ENCODE data around the gene EFEMP2. TPM values are rescaled to one million over a fixed set of nuclear protein-coding genes. Genes with fewer than 3 reads are reported as not detected.

Gene EFEMP2
- total RNA-seq, 5 donors from 2014 or later (not counting 1 experiment from before 2014, with no cell fraction given) = 7.0 to 14.1 (median 10.2) TPM

DNA sequence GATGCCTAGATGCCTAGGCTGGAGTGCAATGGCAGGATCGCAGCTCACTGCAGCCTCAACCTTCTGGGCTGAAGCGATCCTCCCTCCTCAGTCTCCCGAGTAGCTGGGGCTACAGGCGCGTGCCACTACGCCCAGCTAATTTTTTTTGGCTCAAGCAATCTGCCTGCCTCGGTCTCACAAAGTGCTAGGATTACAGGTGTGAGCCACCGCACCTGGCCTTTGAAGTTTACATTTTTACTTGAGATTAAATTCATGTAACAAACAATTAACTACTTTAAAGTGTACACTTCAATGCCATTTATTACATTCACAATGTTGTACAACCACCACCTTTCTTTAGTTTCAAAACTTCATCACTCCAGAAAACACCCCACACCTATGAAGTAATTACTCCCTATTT, 31.1 kb upstream of the EFEMP2 start:
- no peaks in the 10 kb centered on the region for H3K9me3 Mint-ChIP-seq
- peaks cover 0 to 42% of the 10 kb centered on the region in 2 experiments for H3K27me3 ChIP-seq (replicated peaks in 1 of 2; ENCODE audit: control insufficient read depth in 2 of 2, extremely low read depth in 1 of 2, insufficient read depth in 2 of 2, low read length in 1 of 2)
- H3K4me1 ChIP-seq (ENCODE audit: control insufficient read depth in 1 of 2, extremely low read depth in 1 of 2, insufficient read depth in 2 of 2, low read length in 2 of 2) = peaks cover 7 to 27% of the 10 kb centered on the region in 2 experiments
- no peaks in the 10 kb centered on the region for H3K9me3 ChIP-seq
- H3K4me3 ChIP-seq (ENCODE audit: control insufficient read depth in 1 of 2, extremely low read depth in 1 of 2, low read length in 1 of 2) = no peak overlapping the region
- no peak overlapping the region for H3K4me3 Mint-ChIP-seq
- WGBS (ENCODE audit: insufficient coverage) = 88% methylated on average over 8 of the region's 8 CpGs
- no peak overlapping the region for H3K27ac Mint-ChIP-seq
- no peaks in the 10 kb centered on the region for H3K36me3 ChIP-seq (ENCODE audit: control insufficient read depth in 2 of 2, extremely low read depth in 1 of 2, insufficient read depth in 1 of 2, low read length in 1 of 2)
- CTCF ChIA-PET = no interaction called here
- H3K36me3 Mint-ChIP-seq = no peaks in the 10 kb centered on the region
- H3K27me3 Mint-ChIP-seq = peaks cover 0 to 3% of the 10 kb centered on the region in 2 donors
- DNase-seq (no peak), ATAC-seq (replicated peaks in 1 of 4) (no peak)
- no peak overlapping the region for H3K27ac ChIP-seq (ENCODE audit: low read length)
- peaks cover 3 to 13% (median 5%) of the 10 kb centered on the region in 3 donors for H3K4me1 Mint-ChIP-seq
- POLR2A ChIA-PET = no interaction called here

DNA sequence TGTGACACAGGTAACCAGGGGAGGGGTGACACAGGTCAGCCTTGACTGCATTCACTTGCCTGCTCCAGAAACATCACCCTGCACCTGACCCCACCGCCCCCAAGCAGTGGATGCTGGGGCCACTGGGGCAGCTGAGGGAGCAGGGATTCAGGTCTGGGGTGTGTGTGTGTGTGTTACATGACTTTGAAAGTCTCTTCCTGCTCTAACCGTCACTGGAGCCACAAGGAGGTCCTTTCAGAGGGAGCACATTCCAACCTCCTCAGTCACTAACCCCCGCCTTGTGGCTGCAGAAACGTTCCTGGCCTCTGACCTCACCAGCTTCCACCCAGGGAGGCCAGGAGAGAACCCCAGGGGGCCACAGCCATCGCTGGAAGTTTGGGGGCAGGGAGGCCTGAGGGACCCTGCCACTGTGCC, 30.5 kb upstream of the EFEMP2 start:
- Histone ChIP-seq H3K4me3 (ENCODE audit: control insufficient read depth in 1 of 2, extremely low read depth in 1 of 2, low read length in 1 of 2) (no peak overlapping the region), H3K27ac (ENCODE audit: low read length) (no peak overlapping the region), H3K27me3 (replicated peaks in 1 of 2; ENCODE audit: control insufficient read depth in 2 of 2, extremely low read depth in 1 of 2, insufficient read depth in 2 of 2, low read length in 1 of 2) (peaks cover 0 to 43% of the 10 kb centered on the region in 2 experiments), H3K36me3 (ENCODE audit: control insufficient read depth in 2 of 2, extremely low read depth in 1 of 2, insufficient read depth in 1 of 2, low read length in 1 of 2) (no peaks in the 10 kb centered on the region), H3K9me3 (no peaks in the 10 kb centered on the region), H3K4me1 (ENCODE audit: control insufficient read depth in 1 of 2, extremely low read depth in 1 of 2, insufficient read depth in 2 of 2, low read length in 2 of 2) (peaks cover 7 to 29% of the 10 kb centered on the region in 2 experiments)
- no peaks in the 10 kb centered on the region for H3K9me3 Mint-ChIP-seq
- peaks cover 5 to 14% (median 6%) of the 10 kb centered on the region in 3 donors for H3K4me1 Mint-ChIP-seq
- CTCF ChIA-PET = no interaction called here
- H3K4me3 Mint-ChIP-seq = no peak overlapping the region
- ATAC-seq (replicated peaks in 1 of 4) (no peak), DNase-seq (no peak)
- POLR2A ChIA-PET = interaction anchor here in 1 of 2 donors (0.5 kb wide), 1 partner anchor 1569 kb away, joined by 3 read pairs; no protein-coding TSS in a partner anchor
- peaks cover 0 to 4% of the 10 kb centered on the region in 2 donors for H3K27me3 Mint-ChIP-seq
- WGBS (ENCODE audit: insufficient coverage) = 13% methylated on average over 1 of the region's 5 CpGs
- no peak overlapping the region for H3K27ac Mint-ChIP-seq
- no peaks in the 10 kb centered on the region for H3K36me3 Mint-ChIP-seq

DNA sequence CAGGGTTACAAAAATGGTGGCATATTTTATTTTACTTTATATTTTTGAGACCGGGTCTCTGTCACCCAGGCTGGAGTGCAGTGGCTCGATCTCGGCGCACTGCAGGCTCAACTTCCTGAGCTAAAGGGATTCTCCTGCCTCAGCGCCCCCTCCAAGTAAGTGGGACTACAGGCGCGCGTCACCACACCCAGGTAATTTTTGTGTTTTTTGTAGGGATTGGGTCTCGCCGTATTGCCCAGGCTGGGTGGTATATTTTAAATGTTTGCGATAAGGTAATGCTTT, 28.2 kb upstream of the EFEMP2 start:
- POLR2A ChIA-PET = interaction anchor here (0.5 to 1.8 kb wide), 6 partner anchors 9 to 395 kb away, joined by 3 to 13 read pairs (median 5); partner anchors contain the start of gene CCDC85B (in 1 of the 2)
- Histone ChIP-seq H3K27me3 (replicated peaks in 1 of 2; ENCODE audit: control insufficient read depth in 2 of 2, extremely low read depth in 1 of 2, insufficient read depth in 2 of 2, low read length in 1 of 2) (peaks cover 0 to 34% of the 10 kb centered on the region in 2 experiments), H3K4me1 (ENCODE audit: control insufficient read depth in 1 of 2, extremely low read depth in 1 of 2, insufficient read depth in 2 of 2, low read length in 2 of 2) (peaks cover 7 to 33% of the 10 kb centered on the region in 2 experiments), H3K27ac (ENCODE audit: low read length) (peak overlapping the region; percentile 47), H3K9me3 (no peaks in the 10 kb centered on the region), H3K36me3 (ENCODE audit: control insufficient read depth in 2 of 2, extremely low read depth in 1 of 2, insufficient read depth in 1 of 2, low read length in 1 of 2) (no peaks in the 10 kb centered on the region), H3K4me3 (ENCODE audit: control insufficient read depth in 1 of 2, extremely low read depth in 1 of 2, low read length in 1 of 2) (peak overlapping the region in 1 of 2 donors; percentile 65)
- Mint-ChIP-seq H3K36me3 (no peaks in the 10 kb centered on the region), H3K27ac (peak overlapping the region in 1 of 2 donors; percentile 76), H3K9me3 (no peaks in the 10 kb centered on the region), H3K4me3 (peak overlapping the region; percentile 61 to 74 (median 64)), H3K27me3 (peaks cover 0 to 3% of the 10 kb centered on the region in 2 donors), H3K4me1 (peaks cover 5 to 16% (median 6%) of the 10 kb centered on the region in 3 donors)
- DNase-seq = no peak
- ATAC-seq (replicated peaks in 1 of 4) = no peak
- no CpG with 5 or more reads among the region's 11 CpGs for WGBS (ENCODE audit: insufficient coverage)
- CTCF ChIA-PET = interaction anchor here (0.6 to 2.6 kb wide), 4 partner anchors 9 to 481 kb away, joined by 4 to 22 read pairs (median 13); partner anchors contain the start of genes CCDC85B (in 1 of the 2) and FIBP (in 1 of the 2)

DNA sequence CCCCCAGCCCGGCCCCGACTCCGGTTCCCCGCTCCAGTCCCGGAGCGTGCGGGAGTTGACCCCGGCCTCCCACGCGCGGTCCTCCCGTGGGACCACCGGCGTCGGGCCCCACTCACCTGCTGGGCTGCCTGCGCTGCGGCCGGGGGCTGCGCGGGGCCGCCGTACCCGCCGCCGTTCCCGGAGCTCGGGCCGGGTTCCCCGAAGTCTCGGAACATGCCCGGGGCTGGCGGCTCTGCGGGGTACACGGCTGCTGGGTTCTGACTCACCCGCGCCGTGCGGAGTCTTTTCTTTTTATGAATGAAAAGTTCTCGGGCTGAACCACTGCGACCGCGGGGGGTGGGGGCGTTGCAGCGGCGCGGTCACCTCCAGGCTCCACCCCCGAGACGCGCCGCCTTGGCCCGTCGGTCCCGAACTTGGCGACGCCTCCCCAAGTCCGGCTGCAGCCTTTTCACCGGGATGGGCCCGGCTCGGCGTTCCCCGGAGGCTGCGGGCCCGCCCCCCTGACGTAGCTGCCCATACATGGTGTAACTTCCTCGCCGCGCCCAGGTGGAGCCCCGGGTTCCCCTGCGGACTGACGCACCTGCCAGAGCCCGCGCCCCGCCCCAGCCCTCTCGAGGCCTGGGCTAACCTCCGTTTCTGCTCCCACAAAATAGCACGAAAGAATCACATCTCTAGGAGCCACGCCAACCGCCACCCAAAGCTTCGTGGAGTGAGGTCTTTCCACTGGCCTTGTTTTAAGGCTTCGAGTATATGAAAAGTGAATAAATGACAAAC, 27.7 kb upstream of the EFEMP2 start, which contains the start of gene FOSL1:
TSS of gene FOSL1 (minus strand) at position 264 of the 774 bp plus-strand sequence. CDS start at position 215, 49 bp downstream.
- H3K9me3 ChIP-seq = no peaks in the 10 kb centered on the region

DNA sequence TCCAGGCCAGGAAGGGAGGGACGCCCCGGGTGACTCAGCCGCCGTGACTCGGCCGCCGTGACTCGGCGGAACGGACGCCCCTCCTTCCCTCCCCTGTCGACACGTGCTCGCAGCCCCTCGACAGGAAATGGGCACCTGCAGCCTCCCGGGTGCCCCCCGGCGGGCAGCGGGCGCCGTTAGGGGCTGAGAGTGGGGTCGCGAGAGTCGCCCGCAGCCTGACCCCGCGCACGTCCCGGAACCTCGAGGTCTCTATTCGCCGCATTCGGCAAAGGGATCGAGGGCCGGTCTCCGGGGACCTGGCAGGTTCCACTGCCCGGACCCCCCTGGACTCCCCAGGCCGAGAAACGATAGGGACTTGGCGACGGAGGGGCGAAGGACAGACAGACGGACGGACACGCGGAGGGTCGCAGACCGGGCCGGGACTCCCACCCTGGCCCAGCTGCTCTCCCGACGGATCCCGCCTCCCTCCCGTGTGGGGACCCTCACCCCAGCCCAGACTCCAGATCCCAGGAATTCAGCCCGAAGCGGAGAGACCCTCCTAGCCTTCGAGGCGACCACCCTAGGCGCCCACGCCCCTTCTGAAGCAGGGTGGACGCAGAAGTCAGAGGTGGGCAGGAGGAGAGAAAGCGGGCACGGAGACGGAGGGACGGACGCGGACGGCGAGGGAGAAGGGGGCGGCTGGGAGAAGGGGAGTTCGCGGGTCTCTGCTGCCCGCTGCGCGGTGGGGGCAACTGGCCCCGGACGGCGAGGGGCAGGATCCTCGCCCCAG, 26.9 kb upstream of the EFEMP2 start:
- peaks cover 0 to 3% of the 10 kb centered on the region in 2 donors for H3K27me3 Mint-ChIP-seq
- DNase-seq = peak in 6 of 35 experiments; percentile 15 to 59 (median 32)
- POLR2A ChIA-PET = interaction anchor here (0.9 to 1.8 kb wide), 2 partner anchors 9 to 256 kb away, joined by 3 to 13 read pairs; partner anchors contain the start of gene CCDC85B (in 1 of the 2)
- H3K27me3 ChIP-seq (replicated peaks in 1 of 2; ENCODE audit: control insufficient read depth in 2 of 2, extremely low read depth in 1 of 2, insufficient read depth in 2 of 2, low read length in 1 of 2) = peaks cover 0 to 31% of the 10 kb centered on the region in 2 experiments
- H3K4me3 ChIP-seq (ENCODE audit: control insufficient read depth in 1 of 2, extremely low read depth in 1 of 2, low read length in 1 of 2) = peak overlapping the region; percentile 39 to 65
- CTCF ChIA-PET = no interaction called here
- H3K36me3 Mint-ChIP-seq = no peaks in the 10 kb centered on the region
- no peaks in the 10 kb centered on the region for H3K9me3 ChIP-seq
- H3K4me3 Mint-ChIP-seq = peak overlapping the region; percentile 52 to 64 (median 64)
- H3K36me3 ChIP-seq (ENCODE audit: control insufficient read depth in 2 of 2, extremely low read depth in 1 of 2, insufficient read depth in 1 of 2, low read length in 1 of 2) = no peaks in the 10 kb centered on the region
- H3K4me1 Mint-ChIP-seq = peaks cover 5 to 22% (median 6%) of the 10 kb centered on the region in 3 donors
- H3K27ac ChIP-seq (ENCODE audit: low read length) = no peak overlapping the region
- whole genome bisulfite sequencing (ENCODE audit: insufficient coverage) = 2% methylated on average over 69 of the region's 78 CpGs
- peaks cover 7 to 36% of the 10 kb centered on the region in 2 experiments for H3K4me1 ChIP-seq (ENCODE audit: control insufficient read depth in 1 of 2, extremely low read depth in 1 of 2, insufficient read depth in 2 of 2, low read length in 2 of 2)
- H3K27ac Mint-ChIP-seq = no peak overlapping the region
- ATAC-seq (replicated peaks in 1 of 4) = peak in 2 of 4 experiments; percentile 17 to 24
- no peaks in the 10 kb centered on the region for H3K9me3 Mint-ChIP-seq

More for the DNA sequence above, 27.7 kb upstream of the EFEMP2 start, which contains the start of gene FOSL1:
- H3K36me3 Mint-ChIP-seq = no peaks in the 10 kb centered on the region
- no peaks in the 10 kb centered on the region for H3K9me3 Mint-ChIP-seq
- POLR2A ChIA-PET = interaction anchor here (0.5 to 1.8 kb wide), 6 partner anchors 8 to 395 kb away, joined by 3 to 13 read pairs (median 5); partner anchors contain the start of gene CCDC85B (in 1 of the 2)
- Histone ChIP-seq H3K27ac (ENCODE audit: low read length) (peak within 1 kb of the TSS; percentile 47), H3K36me3 (ENCODE audit: control insufficient read depth in 2 of 2, extremely low read depth in 1 of 2, insufficient read depth in 1 of 2, low read length in 1 of 2) (no peaks in the 10 kb centered on the region), H3K4me1 (ENCODE audit: control insufficient read depth in 1 of 2, extremely low read depth in 1 of 2, insufficient read depth in 2 of 2, low read length in 2 of 2) (peaks cover 7 to 33% of the 10 kb centered on the region in 2 experiments), H3K4me3 (ENCODE audit: control insufficient read depth in 1 of 2, extremely low read depth in 1 of 2, low read length in 1 of 2) (peak within 1 kb of the TSS; percentile 39 to 65), H3K27me3 (replicated peaks in 1 of 2; ENCODE audit: control insufficient read depth in 2 of 2, extremely low read depth in 1 of 2, insufficient read depth in 2 of 2, low read length in 1 of 2) (peaks cover 0 to 34% of the 10 kb centered on the region in 2 experiments)
- peaks cover 0 to 3% of the 10 kb centered on the region in 2 donors for H3K27me3 Mint-ChIP-seq
- under 1% methylated on average over 72 of the region's 80 CpGs for WGBS (ENCODE audit: insufficient coverage)
- H3K4me3 Mint-ChIP-seq = peak within 1 kb of the TSS; percentile 61 to 74 (median 64)
- CTCF ChIA-PET = interaction anchor here (0.6 to 2.6 kb wide), 4 partner anchors 9 to 480 kb away, joined by 4 to 22 read pairs (median 13); partner anchors contain the start of genes CCDC85B (in 1 of the 2) and FIBP (in 1 of the 2)
- peak; percentile 91 to 97 (median 94) for ATAC-seq (replicated peaks in 1 of 4)
- DNase-seq = peak; percentile 64 to 96 (median 89)
- peak within 1 kb of the TSS in 1 of 2 donors; percentile 76 for H3K27ac Mint-ChIP-seq
- H3K4me1 Mint-ChIP-seq = peaks cover 5 to 19% (median 6%) of the 10 kb centered on the region in 3 donors
